NCI-H187 (cell line): ENCODE results near the gene ANKRD36C.
"Not testable (repeated sequence)": the region's sequence is repeated elsewhere in the genome, so short reads cannot be mapped to it uniquely, and the experiment has no call there.

Experiments used
- DNase-seq, 2 experiments: peaks; one replicate each; lab custom pipeline; 2025; lab: John Stamatoyannopoulos, UW

The ANKRD36C gene

DNA sequence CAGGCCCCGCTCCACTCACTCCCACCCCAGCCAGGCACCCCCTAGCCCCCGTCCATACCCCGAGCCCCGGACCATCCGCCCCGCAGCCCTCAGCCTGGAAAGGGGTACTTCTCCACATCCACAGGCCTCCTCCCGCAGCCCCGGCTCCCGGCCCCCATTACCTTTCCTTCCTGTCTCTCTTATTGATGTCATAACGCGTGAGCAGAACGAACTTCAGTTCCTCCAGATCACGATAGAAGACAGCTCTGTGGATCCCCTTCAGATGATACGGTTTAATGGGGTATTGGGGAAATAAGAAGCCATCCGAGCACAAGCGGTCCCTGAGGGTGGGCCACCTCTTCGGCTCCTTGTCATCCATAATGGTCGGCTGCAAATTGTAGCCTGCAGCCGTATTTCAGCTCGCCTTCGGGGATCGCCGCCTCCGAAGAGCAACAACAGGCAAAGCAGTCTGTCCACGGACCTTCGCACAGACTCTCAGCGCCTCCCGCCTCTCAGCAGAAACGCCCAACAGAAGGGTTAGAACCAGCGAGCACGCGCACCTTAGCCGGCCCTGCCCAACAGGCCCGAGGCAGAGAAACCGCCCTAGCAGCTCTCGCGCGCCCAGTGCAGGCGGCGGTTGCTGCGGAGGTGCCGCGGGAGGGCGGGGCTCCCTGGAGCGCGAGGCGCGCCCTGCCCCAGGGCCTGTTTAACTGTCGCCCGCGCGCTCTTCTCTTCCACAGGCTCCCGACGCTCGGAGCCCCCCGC lies at the start of gene ANKRD36C:
ANKRD36C (minus strand) TSS at position 474 of the 744 bp plus-strand sequence; CDS start at position 358, 116 bp downstream.
- not testable (repeated sequence) for DNase-seq

DNA sequence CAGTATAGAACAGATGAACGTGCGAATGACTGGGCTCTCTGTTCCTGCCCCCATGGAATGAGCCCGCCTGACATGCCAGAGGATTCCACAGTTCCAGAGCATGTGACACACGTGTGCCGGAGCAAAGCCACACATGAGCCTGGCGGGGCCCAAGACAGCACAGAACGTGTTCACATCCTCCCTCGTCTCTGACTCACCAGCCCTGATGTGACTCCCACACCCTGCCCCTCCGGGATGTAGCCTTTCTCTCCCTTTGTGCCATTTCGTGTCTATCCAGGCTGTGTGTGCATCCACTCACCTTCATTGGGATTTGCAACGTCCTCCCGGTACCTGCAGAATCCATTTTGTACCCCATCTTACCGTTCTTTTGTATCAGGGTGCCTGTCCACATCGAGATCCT lies 43.9 kb upstream of the ANKRD36C start:
- not testable (repeated sequence) for DNase-seq

DNA sequence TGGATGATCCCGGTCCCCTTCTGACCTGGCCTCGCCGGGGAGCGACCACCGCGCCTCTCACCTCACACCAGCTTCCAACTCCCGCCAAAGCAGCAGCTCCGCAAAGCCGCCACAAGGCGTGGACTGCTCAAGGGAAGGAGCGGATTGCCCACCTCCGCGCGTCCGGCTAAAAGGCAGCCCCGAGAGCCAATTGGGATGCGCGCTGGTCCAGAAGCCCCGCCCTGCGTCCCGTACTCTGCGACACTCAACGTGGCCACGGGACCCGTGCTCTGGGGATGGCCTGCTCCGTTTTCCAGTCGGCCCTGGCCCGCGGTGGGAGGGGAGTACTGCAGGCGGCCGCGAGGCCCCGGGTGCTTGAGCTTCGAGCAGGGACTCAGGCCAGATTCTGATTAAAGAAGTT lies 43.2 kb upstream of the ANKRD36C start, which contains the start of gene GPAT2:
GPAT2 (minus strand) TSS at position 125 of the 400 bp plus-strand sequence. CDS start 2,557 bp downstream, outside the sequence.
- DNase-seq = not testable (repeated sequence)

DNA sequence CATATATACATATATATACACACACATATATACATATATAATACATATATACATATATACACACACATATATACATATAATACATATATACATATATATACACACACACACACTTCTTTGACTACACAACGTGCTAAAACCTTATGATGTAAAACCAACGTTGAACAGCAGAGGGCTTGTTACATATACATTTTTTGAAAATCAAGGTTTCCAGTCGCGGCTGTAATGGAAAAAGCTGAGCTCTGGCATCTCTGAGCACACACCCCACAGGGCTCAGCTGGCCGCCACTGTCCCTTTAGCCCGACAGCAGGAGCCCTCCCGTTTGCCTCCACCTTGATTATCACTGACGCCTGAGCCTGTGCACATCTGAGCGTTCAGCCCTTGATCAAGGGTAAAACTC lies 42.4 kb upstream of the ANKRD36C start:
- not testable (repeated sequence) for DNase-seq

DNA sequence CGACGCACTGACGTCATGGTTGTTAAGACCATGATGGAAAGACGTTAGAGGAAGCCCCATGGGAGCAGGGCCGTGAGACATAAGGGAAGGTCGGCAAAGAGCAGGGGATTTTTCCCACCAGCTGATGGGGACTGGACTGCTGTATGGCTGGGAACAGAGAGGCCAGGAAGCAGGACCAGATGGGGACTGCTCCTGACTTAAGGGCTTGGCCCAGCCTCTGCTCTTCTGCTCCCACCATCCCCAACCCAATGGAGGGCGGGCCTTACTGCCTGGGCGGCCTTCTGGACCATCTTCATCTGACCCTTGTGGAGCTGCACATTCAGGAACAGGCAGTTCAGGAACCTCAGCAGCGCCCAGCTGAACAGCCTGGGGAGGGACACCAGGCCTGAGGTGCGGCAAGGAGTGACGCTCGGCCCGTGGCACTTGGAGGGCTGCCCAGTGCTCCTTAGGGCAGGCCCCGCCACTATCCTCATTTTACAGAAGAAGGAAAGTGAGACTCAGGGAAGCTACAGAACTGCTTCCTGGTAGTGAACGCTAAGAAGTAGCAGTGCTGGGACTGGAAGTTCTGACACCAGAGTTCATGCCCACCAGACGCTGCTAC lies 36.2 kb upstream of the ANKRD36C start:
- DNase-seq = not testable (repeated sequence)

DNA sequence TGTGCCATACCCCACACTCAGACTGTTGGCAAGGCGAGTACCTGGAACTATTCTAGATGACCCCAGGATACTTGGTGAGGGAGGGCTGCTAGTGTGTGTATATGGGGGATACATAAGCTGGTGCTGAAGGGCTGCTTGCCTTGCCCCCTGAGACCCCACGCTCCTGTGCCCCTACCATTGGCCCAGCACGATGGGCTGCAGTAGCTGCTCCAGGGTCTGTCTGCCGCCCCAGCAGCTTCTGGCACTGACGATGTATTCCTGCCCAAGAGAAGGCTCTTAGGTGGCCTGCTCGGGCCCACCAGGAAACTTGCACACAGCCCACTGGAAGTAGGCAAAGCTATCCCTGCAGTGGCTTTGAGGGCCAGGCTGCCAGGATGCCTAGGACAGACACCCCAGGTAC lies 34.1 kb upstream of the ANKRD36C start:
- DNase-seq = not testable (repeated sequence)

DNA sequence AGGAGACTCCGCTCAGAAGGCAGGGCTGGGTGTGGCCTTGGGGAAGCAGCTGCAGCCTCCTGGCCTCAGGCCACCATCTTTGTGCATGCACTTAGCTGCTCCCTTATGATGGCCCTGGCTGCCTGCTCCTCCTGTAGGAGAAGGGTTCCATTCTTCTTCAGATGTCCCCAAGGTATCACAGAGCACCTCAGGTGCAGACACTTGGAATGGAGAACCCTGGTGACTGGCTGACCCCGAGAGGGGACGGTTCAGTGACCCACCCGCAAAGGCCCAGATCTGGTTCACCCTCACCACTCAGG lies 33.5 kb upstream of the ANKRD36C start:
- no peak for DNase-seq

DNA sequence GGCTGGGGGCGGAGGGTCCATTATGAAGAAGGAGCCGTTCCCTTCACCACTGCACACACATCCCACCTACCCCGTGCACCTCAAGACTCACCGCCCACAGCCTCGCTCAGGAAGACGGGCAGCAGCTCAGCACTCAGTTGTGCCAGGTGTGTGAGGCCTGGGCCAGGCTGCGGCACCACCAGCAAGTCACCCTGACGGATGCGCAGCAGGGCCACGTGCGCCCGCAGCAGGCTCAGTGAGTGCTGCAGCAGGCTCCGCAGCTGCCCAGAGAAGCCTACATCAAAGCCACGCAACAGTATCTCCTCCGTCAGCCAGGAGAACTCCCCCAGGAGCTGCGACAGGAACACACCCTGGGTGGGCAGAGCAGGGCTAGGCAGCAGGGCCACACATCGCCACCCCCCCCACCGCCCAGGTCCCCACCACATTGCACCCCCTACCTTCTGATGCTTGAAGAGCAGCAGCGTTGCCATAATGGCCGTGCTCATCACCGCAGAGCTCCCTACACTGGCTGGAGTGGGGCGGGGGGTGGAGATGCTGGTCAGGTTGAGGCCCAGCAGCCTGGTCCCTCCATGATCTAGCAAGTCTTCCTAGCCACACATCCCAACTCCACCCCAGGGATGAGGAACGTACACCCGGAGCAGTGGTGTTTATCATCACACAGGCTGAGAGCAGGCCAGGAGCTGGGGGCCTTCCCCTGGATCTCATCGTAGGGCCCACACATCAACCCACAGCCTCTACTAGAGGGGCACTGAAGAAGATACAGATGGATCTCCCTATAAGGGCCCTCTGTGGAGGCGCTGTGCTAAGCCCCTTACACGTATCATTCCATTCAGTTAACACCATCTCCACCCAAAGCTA lies 32.9 kb upstream of the ANKRD36C start:
- no peak for DNase-seq

DNA sequence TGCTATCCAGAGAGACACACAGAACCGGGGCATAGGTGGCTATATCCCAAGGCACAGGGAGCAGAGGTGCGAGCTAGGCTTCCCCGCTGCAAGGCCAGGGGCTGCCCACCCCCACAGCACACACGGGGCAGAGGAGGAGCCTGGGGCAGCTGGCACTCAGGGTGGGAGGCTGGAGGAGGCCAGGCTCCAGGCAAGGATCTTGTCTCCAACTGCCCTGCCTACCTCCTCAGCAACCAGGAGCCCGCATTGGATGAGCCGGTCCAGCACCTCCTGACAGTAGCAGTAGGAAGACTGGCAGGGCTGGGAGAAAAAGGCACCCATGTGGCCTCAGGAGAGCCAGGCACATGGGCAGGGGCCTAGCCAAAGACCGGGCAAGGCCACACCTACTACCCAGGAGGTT lies 32.1 kb upstream of the ANKRD36C start:
- not testable (repeated sequence) for DNase-seq

DNA sequence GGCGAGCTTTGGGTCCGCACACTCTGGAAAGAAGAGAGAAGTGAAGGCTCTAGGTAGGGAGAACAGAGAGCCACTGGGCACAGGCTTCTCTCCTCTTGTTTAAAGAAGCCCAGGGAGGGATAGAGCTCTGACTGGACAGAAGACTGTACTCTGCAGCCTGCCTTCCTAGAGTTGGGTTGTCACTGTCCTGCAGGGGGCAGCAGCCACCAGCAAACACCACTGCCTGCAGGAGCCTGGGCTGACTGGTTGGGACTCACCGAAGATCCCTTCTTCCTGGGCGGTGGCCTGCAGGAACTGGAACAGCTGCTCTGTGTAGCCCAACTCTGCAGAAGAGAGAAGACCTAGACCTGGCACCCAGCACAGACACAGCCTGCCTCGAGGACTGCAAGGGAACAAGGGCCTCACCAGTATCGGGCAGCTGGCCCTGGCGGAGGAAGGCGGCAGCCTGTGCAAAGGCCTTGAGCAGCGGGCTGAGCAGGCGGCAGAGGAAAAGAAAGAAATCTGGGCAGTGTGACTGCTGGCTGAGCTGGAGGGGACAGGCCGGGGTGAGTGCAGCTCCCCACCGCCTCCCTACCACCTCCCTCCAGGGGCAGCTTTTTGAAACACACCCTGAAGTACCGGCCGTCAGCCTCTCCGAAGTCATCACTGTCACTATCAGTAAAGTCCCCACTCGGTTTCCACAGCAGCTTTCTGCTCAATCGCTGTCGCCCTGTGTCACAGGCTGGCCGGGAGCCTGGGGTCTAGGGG lies 31.2 kb upstream of the ANKRD36C start:
- DNase-seq = not testable (repeated sequence)

DNA sequence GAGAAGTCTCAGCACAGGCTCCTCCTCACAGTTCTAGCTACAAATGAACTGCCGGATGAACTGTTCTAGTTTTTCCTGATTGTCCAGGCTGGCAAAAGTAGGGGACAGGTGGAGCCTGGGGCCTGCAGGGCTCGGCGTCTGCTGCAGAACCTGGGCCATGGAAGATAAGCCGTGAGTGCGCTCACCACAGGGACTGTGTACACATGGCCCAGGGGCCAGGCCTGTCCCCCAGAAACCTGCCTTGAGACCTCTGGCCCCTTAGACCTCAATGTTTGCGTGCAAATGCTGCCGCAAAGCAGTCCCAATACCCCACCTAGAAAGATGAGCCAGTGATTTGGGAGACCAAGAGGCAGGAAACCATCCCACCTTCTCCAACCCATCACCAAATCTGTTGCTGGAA lies 30.5 kb upstream of the ANKRD36C start:
- not testable (repeated sequence) for DNase-seq

DNA sequence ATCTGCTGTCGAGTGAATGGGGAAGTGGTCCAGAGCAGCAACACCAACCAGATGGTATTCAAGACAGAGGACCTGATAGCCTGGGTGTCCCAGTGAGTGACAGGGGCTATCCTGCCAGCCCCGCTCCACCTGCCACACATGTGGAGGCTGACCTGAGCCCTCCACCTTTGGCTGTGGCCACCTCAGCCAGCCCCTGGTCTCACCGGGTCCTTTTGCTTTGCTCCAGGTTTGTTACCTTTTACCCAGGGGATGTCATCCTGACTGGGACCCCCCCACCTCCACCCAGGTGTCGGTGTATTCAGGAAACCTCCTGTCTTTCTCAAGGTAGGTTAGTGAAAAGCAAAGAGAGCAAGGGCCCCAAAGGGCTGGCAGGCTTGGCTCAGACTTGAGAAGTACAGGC lies 29.5 kb upstream of the ANKRD36C start:
- not testable (repeated sequence) for DNase-seq

DNA sequence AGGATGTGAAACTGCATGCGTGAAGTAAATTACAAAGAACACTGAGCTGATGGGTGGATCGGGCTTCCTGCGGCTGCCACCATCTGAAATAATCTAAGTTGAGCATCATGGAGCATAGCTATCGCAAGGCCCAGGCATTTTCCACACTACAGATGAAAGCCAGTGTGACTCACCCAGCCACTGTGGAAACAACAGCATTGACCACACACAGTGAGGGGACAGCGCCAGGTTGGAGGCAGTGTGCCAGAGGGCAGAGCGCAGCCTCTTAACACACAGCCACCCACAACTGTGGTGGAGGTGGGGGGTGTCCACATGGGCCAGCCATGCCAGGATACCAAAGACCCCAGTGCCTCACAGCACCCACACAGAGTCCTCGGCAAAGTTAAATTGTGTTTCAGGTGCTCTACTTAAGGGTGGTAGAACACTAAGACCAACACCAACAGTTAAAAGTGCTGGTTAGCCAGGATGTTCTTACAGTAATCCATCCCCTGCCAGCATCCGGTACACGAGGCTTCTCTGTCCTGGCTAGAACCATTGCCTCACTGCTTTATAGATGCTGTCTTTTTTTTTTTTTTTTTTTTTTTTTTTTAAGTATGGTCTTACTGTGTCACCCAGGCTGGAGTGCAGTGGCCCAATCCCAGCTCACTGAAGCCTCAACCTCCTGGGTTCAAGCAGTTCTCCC lies 28.4 kb upstream of the ANKRD36C start:
- not testable (repeated sequence) for DNase-seq

DNA sequence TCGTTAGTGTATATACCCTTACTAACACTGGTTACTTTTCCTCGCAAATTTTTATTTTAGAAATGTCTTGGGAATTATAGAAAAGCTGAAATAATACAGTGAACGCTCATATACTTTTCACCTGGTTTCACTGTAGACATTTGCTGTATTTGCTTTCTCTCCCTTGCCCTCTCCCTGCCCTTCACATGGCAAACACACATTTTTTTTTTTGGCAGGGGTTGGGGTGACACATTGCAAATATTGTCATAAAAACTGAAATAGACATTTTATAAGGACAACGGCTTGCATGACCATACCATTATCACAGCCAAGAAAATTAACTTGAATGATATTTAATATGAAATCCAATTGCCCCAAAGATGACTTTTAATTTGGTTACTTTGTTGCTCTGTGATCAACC lies 24.7 kb upstream of the ANKRD36C start:
- DNase-seq = not testable (repeated sequence)

DNA sequence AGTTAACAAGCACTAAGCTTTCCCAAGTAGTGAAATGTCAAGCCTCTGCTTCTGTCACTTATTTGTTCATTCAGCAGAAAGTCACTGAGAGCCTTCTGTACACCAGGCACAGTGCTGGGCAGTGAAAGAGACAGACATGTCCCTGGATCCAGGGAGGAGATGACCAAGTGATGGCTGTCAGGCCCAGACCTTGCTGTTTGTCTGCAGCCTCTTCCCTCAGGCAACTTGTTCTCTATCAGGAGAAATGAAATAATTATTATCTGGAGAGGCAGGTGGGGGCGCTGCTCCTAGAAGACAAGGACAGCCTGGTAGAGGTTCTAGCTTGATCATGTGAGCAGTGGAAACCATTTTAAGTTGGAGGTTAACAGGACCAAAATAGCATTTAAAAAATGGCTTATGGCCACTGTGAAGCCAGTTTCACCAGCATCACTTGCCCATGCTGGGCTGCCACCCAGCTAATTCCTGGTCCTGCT lies 21.2 kb upstream of the ANKRD36C start:
- DNase-seq = not testable (repeated sequence)

DNA sequence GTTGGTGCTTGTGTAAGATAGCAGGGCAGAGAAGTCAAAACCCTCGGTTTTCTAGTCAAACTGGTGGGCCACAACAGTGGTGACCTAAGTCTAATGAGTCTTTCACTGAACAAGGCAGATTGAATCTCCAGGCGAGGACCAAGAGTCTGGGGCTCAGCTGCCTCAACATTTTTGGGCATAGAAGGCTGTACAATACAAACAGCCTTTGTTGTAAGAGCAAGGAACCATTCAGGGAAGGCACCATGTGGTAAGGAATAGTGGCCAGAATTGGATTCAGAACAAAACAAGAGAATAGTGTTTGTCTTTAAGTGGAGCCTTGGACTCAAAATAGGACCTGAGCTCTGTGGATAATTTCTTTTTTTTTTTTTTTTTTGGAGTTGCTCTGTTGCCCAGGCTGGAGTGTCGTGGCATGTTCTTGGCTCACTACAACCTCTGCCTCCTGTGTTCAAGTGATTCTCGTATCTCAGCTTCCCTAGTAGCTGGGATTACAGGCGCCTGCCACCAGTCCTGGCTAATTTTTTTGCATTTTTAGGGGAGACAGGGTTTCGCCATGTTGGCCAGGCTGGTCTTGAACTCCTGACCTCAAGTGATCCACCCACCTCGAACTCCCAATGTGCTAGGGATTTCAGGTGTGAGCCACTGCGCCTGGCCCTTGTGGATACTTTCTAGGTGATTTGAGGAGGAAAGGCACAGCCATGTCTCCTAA lies 20.6 kb upstream of the ANKRD36C start:
- DNase-seq = not testable (repeated sequence)

DNA sequence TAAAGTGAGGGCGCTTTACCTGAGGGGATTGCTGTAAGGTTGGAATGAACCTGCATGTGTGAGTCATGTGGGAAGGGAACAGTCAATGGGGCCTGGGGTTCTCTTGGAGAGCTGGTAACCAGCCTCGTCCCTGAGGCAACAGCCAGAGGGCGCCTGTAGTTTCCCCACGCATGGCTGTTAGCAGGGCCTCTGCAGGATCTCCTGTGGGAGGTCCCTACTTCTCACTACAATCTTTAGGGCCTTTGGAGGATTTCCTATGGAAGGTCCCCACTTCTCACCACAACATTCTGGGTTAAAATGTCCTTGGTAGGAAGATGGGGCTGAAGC lies 19.5 kb upstream of the ANKRD36C start:
- not testable (repeated sequence) for DNase-seq

DNA sequence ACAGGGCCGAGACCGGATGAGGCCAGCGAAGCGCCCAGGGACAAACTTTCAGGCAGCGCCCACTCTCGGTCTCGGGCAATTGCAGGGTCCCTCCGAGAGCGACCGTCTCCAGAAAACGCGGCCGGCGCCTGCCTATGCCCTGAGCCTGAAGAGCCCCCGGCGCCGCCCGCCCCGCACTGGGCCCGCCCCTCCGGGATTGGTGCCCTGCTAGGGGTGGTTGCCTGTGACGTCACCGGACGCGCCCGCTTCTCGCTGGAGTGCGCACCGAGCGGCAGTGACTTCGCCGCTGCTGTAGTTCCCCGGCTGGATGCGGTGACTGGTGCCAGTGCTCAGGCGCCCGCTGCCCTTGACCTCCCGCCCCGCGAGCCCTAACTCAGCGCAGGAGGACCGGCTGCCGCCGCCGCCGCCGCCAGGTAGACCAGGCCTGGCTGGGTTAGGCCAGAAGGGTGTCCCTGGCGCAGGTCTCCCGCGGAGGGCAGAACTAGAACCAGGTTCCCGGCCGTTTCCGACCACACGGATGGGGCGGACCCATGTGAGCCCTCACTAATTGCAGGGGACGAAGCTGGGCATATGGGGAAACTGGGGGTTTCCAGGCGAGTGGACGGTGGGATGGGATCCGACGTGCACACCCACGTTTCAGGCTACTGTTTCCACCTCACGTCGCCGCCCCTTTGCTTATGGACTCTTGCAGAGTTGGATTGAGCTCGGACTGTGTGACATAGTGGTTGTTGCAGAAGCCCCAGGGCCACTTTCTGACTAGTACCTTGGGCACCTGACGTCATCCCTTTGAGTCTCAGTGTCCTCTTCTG lies 18.9 kb upstream of the ANKRD36C start:
- not testable (repeated sequence) for DNase-seq

DNA sequence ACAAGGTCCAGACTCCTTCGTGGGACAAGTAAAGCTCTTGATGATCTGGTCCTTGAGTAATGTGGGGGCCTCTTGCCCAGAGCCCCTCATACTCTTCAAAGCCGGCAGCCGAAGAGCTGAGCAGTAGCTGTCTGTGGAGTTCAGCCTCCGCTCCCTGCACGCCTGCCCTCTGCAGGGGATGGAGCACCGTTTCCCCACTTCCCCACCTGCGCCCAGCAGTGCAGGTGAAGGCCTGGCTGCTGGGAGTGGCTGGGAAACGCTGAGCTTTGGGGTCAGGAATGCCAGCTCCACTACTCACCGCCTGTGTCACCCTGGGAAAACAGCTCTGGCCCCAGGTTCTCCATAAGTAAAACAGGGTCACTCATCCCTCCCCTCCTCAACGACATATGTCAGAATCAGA lies 18.2 kb upstream of the ANKRD36C start:
- DNase-seq = not testable (repeated sequence)

DNA sequence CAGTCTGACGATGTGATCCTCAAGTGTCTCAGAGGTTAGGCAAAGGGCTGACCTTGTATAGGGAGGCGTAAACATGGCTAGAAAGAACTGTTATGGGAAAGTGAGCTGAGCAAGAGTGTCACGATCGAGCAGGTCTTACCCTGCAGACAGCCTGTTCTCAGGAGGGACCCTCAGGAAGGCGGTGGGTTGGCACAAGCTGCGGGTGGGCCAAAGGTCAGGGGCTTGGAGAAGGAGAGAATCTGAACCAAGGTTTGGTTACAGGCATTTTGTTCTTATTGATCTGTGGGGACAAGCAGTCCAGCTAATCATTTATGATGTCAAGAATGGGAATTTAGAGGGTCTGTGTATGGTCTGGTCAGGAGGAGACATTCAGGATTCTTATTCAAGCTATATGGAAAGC lies 16.4 kb upstream of the ANKRD36C start:
- DNase-seq = not testable (repeated sequence)
